ENCODE data around the gene RAD50.
A peak's percentile ranks its signal among the peaks of the same experiment; 100 is the strongest.
"Not testable (repeated sequence)": the region's sequence is repeated elsewhere in the genome, so short reads cannot be mapped to it uniquely, and the experiment has no call there.

The RAD50 gene

DNA sequence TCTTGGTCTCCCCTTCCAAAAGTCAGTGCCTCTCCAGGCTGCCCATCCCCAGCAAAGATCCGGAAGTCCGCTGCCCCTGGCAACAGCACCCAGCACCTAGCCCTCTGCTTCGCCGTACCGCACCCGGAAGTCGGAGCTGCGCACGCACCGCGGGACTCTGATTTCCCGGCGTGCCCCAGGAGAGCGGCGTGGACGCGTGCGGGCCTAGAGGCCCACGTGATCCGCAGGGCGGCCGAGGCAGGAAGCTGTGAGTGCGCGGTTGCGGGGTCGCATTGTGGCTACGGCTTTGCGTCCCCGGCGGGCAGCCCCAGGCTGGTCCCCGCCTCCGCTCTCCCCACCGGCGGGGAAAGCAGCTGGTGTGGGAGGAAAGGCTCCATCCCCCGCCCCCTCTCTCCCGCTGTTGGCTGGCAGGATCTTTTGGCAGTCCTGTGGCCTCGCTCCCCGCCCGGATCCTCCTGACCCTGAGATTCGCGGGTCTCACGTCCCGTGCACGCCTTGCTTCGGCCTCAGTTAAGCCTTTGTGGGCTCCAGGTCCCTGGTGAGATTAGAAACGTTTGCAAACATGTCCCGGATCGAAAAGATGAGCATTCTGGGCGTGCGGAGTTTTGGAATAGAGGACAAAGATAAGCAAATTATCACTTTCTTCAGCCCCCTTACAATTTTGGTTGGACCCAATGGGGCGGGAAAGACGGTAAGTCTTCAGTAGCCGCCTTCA, at the start of gene RAD50:
TSS of gene RAD50 (plus strand) at position 215 of the 715 bp plus-strand sequence. CDS start at position 563, 348 bp downstream.
- peak; percentile 93 for DNase-seq (ENCODE audit: low read depth)

DNA sequence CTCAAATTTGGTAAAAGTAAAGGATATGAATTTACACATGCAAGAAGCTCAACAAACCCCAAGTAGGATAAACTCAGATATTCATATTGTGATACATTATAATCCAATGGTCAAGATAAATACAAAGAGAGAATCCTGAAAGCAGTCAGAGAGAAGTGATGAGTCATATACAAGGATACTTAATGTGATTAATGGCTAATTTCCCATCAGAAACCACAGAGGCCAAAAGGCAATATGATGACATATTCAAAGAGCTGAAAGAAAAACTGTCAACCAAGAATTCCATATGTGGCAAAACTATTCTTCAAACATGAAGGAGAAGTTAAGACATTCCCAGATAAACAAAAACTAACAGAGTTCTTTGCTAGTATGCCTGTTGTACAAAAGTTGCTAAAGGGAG, 46.7 kb upstream of the RAD50 start:
- peak; percentile 90 for DNase-seq (ENCODE audit: low read depth)

DNA sequence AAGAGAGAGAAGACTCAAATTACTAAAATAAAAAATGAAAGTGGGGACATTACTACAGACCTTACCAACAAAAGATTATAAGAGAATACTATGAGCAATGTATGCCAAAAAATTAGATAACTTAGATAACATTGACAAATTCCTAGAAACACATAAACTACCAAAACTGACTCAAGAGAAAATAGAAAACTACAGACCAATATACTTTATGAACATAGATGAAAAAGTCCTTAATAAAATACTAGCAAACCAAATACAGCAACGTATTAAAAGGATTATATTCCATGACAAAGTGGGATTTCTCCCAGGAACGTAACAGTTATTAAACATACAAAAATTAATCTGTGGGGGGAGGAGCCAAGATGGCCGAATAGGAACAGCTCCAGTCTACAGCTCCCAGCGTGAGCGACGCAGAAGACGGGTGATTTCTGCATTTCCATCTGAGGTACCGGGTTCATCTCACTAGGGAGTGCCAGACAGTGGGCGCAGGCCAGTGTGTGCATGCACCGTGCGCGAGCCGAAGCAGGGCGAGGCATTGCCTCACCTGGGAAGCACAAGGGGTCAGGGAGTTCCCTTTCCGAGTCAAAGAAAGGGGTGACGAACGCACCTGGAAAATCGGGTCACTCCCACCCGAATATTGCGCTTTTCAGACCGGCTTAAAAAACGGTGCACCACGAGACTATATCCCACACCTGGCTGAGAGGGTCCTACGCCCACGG, 43.0 kb upstream of the RAD50 start:
- DNase-seq (ENCODE audit: low read depth) = not testable (repeated sequence)

DNA sequence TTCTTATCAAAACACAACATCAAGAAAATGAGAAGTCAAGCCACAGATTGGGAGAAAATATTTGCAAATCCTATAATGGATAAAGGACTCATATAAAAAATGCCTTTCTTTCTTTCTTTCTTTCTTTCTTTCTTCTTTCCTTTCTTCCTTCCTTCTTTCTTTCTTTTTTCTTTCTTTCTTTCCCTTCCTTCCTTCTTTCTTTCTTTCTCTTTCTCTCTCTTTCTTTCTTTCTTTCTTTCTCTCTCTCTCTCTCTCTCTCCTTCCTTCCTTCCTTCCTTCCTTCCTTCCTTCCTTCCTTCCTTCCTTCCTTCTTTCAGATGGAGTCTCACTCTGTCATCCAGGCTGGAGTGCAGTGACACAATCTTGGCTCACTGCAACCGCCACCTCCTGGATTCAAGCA, 34.7 kb upstream of the RAD50 start:
- DNase-seq (ENCODE audit: low read depth) = not testable (repeated sequence)

DNA sequence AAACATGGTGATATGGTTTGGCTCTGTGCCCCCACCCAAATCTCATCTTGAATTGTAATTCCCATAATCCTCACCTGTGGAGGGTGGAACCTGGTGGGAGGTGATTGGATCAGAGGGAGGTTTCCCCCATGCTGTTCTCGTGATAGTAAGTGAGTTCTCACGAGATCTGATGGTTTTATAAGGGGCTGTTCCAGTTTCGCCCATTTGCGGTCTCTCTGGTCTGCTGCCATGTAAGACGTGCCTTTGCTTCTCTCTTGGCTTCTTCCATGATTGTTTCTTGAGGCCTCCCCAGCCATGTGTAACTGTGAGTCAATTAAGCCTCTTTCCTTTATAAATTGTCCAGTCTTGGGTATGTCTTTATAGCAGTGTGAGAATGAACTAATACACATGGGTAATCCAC, 31.9 kb upstream of the RAD50 start:
- not testable (repeated sequence) for DNase-seq (ENCODE audit: low read depth)

DNA sequence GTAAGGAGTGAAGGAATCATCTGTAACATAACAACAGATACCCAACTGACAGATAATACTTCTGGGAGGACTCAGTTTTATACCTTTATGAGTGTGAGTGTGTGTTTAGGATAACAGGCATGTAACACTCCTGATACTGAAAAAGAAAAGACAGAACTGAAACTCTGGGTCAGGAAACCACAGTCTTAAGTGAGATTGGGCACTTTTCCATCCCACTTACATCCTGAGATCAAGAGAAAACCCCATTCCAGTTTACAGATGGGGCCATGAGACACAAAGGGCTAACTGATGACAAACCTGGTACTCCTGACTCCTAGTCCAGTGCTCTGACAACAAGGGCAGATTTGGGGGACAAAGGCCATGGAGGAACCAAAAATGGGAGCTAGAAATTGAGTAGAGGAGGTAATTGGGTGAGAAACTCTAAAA, 31.5 kb upstream of the RAD50 start:
- no peak for DNase-seq (ENCODE audit: low read depth)

DNA sequence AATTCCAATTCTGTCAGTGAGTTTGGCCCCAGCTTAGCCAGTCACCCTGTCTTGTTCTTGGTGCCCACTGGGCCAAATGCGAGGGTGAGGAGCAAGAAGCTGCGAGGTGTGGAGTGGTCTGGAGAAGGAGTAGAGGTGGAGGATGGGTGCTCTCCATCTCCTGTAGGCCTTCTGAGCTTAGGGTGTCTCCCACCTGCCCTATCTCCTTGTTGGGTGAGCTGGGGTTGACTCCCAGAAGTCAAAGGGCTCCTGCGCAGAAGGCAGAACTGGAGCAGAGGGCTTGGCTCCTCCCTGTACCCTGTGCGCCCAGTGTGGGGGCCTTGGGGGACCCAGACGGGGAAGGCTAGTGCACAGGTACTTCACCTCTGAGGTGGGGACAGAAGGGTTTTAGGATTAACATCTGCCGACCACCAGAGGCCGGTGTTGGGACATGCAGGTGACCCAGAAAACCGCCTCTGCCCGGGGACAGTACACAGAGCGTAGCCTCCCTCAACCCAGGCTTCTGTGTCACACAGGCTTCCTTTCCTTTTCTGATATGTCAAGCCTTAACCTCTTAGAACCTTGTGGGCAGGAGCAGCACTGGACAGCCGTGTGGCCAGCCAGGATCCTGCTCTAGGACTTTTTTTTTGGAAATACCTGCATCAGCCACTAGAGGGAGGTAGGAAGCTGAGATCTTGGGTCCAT, 30.3 kb upstream of the RAD50 start:
- peak; percentile 76 for DNase-seq (ENCODE audit: low read depth)

DNA sequence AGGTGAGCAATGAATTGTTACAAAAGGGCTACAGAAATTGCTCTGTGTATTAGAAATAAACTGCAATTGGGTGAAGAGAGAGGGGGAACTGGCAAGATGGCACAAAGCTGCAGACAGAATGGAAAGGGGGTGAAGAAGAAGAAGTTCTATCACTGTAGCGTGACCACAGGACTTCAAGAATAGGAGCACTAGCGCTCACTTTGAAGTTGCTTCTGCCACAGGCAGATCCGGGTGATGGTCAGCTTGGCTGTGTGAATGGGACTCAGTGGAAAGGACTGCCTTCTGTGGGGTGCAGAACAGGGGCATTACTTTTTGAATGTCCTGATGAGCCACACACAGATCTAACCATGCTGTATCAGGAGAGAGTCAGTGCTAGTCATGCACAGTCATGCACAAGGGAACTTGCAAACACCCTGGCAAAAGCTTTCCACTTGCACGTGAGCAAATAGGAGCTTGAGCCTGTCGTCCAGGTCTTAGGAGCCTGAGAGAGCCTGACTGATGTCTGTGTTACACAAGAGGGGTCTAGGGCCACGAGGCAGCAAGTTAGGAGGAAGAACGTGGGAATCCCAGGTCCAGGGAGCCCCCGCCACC, 29.7 kb upstream of the RAD50 start:
- DNase-seq (ENCODE audit: low read depth) = peak; percentile 59

DNA sequence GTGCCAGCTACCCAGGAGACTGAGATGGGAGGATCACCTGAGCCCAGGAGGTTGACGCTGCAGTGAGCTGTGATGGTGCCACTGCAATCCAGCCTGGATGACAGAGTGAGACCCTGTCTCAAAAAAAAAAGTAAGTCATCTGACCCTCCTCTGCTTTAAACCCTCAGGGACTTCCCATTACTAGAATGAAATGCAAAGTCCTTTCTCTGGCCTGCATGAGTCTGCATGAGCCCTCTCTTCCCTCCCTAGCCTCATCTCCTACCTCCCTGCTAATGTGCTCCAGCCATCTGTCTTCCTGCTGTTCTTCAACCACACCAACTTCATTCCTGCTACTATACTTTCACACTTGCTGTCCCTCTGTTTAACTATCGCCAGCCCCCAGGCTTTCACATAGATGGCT, 28.8 kb upstream of the RAD50 start:
- DNase-seq (ENCODE audit: low read depth) = no peak

DNA sequence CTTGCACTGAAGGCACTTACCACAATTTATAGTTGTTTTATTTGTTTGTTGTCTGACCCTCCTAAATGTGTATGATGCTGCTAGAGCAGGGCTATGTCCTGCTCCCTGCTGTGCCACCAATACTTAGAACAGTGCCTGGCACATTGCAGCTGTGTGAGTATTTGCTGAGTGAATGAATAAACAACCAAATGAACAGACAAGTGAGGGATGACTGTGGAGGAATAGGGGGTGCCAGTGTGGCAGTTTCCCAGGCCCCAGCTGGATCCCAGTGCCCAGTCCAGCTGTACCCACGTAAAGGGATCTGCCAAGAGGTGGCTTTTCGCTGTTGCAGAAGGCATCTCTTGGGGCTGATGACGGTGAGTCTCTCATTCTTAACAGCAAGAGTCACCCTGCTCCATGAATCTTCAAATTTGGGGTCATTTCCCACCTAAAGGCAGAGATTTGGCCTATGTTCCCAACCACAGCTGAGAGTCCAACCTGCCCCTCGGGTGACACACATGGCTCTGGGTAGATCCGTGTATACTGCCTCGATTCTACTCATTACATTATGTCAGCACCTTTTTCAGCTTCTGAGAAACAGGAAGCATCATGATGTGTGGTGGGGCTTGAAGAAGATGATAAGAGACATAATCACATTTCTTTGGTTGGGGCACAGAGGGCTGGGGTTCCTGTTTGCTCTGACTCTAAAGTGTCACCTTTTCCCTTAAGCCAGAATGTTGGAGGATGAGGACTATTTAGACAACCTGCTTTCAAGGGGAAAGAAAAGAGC, 27.7 kb upstream of the RAD50 start:
- no peak for DNase-seq (ENCODE audit: low read depth)

DNA sequence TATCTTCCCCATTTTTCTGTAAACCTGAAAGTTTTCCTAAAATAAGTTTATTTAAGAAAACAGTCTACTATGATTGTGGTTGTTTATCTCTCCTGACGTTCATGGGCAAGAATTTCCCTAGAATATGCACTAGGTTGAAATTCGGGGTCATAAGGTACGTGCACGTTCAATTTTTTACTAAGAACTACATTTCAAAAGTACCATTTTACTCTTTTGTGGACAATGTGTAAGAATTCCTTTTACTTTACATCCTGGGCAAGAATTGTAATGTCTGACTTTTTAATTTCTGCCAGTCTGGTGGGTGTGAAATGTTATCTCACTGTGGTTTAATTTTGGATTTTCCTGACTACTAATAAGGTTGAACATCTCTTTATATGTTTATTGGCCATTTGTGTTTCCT, 25.8 kb upstream of the RAD50 start:
- DNase-seq (ENCODE audit: low read depth) = no peak

DNA sequence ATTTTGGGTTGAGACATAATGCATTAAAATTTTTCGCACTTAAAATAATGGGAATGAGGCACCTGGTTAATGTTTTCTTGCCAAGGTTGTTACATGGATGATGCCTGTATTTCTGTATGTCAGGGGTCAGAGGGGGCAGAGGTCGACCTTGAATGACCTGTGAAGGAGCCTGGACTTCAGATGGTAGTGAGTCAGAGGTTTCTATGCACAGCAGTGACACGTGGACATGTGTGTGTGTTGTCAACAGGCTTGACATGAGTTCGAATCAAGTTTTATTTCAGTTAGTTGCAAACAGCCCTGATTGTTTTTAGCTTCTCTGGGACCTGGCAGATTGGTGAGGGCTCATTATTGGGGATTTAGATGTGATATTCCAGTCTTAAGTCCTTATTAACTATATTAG, 17.1 kb upstream of the RAD50 start:
- no peak for DNase-seq (ENCODE audit: low read depth)

DNA sequence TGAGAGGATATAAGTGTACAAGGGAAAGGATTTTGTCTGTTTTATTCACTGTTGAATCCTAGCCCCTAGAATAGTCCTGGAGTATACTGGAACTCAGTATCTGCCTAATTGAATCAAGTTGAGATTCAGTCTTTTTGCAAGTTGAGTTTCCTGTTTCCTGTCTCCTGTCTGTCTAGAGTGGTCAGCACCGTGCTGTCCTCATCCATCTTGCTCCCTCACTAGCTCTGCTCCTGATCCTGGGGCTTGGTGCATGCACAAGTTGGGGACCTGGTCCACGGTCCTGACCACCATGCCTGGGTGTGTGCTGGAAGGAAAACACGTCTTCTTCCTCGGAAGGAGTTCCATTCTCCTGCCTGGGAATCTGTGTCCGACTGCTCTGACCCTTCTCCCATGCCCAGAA, 16.6 kb upstream of the RAD50 start:
- DNase-seq (ENCODE audit: low read depth) = no peak

DNA sequence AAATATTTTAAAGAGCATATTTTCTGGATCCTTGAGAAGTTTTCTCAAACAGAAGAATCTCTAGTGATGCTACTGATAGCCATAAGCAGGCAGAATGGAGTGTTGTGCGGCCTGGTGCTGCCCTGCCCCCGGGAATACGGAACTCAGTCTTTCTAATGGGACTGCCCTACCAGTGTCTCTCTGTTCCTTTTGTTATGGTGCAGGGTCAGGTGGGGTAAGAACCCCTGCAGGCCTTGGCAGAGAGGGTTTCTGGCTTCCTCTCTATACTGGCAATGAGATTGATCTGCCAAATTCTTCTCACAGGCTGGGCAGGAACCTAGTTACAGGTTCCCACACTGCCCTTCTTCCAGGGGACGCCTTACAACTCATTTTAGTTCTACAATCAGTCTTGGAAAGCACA, 16.0 kb upstream of the RAD50 start:
- DNase-seq (ENCODE audit: low read depth) = no peak

DNA sequence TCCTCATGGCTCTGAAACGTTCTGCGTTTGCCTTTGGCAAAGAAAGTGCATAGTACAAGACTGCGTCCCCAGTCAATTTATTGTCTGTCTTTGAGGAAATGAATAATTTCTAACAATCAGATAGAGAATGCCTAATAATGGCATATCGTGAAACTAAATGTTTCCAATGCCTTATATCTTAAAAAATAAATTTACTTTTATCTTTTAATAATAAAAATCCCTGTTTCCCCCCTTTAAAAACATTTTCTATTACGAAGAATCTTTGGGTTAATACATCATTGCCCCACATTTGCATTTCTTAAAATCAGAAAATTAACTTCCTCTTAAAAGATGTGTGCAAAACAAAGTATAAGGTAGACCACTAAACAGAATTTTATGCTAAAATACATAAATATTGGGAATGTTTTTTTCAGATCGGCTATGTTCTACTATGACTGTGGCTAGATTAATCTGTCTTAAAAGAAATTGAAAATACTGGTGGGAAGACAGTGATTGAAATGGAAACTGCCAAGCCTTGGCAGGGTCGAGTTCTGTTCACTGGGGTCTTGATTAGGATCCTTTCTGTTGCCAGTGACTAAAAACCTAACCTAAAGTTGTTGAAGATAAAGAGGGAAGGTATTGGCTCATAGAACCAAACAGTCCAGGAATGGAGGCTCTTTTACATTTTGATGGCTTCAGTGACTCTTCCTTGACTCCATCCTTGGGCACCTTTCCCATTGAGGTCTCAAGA, 13.1 kb upstream of the RAD50 start, which contains the start of gene IL5:
TSS of gene IL5 (minus strand) at position 51 of the 730 bp plus-strand sequence. CDS start at position 7, 44 bp downstream.
- no peak for DNase-seq (ENCODE audit: low read depth)

DNA sequence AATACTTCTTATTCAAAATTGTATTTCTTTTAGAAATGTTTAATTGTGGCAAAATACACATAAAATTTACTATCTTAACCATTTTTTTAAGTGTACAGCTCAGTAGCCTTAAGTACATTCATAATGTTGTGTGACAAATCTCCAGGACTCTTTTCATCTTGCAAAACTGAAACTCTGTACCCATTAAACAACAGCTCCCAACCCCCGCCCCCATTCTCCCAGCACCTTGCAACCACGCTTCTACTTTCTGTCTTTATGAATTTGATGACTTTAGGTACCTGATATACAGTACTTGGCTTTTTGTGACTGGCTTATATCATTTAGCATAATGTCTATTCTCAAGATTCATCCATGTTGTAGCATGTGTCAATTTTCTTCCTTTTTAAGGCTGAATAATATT, 10.7 kb upstream of the RAD50 start:
- no peak for DNase-seq (ENCODE audit: low read depth)

DNA sequence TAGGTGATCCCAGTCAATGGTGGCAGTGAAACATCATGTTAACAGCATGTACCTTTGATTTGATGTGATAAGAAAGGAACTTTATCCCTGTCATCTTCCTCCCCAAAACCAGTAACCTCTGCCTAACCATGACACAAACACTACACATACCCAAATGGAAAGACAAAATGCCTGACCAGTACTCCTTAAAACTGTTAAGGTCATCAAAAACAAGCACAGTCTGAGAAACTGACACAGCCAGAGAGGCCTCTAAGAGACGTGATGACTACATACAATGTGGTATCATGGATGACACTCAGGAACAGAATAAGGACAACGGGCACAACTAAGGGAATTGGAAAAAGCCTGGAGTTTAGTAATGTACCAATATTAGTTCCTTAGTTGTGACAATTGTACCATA, 9.5 kb upstream of the RAD50 start:
- DNase-seq (ENCODE audit: low read depth) = no peak

DNA sequence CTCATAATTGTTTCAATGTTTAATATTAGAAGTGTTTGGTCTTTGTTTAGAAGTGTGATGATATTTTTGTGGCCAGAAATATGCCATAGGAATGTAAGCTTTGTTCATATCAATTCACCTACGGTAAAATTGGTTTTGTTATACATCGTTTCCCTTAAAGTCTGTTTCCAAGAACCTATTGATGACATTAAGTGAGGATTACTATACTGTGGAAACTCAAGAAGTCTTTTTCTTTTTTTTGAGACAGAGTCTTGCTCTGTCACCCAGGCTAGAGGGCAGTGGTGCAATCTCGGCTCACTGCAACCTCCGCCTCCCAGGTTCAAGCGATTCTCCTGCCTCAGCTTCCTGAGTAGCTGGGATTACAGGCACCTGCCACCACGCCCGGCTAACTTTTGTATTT, 7.9 kb upstream of the RAD50 start:
- DNase-seq (ENCODE audit: low read depth) = not testable (repeated sequence)

DNA sequence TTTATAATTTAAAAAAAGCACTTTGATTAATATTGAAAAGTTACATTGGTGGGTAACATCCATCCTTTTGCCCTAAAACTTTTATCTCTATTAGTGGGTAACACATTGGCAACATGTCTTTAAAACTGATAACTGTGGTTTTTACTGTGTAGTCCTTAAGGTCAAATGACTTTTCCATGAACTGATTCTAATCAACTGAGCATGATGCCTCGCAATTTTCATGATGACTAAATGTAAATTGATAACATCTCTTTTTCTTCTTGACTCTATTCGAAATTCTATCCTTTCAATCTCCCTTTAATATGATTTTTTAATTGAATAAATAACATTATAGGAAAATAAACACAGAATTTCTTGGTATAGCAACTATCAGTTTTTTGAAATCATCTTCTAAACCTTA, 7.2 kb upstream of the RAD50 start:
- no peak for DNase-seq (ENCODE audit: low read depth)

DNA sequence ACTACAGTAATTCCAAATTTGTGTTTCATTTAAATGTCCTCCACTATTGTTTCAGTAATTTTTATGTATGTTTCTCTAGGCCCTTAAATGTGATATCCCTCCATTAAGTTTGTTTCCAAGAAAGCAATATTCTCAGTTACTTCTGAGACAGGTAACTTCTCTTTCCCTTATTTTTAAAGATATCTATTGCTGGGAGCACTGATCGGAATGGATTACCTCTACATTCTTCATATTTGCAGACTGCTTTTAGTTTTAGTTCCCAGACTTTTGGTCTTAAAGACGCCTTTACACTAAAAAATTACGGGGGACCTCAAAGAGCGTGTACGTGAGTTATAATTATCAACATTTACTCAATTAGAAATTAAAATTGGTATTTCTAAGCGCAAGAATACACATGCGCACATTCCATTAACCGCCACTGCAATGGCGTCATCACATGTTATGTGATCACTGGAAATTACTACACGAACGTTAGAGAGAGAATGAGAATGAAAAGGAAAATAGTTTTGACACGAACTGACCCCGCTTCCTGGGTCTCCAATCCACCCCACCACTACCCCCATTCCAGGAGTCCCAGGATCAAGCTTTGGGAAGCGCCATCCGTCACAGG, 519 bp upstream of the RAD50 start:
- no peak for DNase-seq (ENCODE audit: low read depth)
